Activated CD4-positive, alpha-beta T cell treated with anti-CD3 and anti-CD28 coated beads for 24 hours (primary cell): ENCODE results near the gene OR1E2.
"Not testable (repeated sequence)": the region's sequence is repeated elsewhere in the genome, so short reads cannot be mapped to it uniquely, and the experiment has no call there.

Experiments used
- DNase-seq, 2 donors: peaks; one replicate each; pipeline ENCODE4 v3.0.0-alpha.2; 2020; ENCODE audit warnings: low read depth in 2 of 2

The OR1E2 gene

GRCh38 chr17:3433741-3434140, at the start of gene OR1E2:
Gene OR1E2 (minus strand): TSS chr17:3433841. CDS start chr17:3433841, 0 bp downstream.
- no peak for DNase-seq

- no peak for DNase-seq
These were observed 49.2 kb upstream of the OR1E2 start for GRCh38 chr17:3482852-3483251.

GRCh38 chr17:3479988-3480387, 46.3 kb upstream of the OR1E2 start:
- no peak for DNase-seq

- DNase-seq, result no peak
These were observed 42.4 kb upstream of the OR1E2 start, which contains the start of gene ASPA for GRCh38 chr17:3475812-3476610. Gene ASPA (plus strand): TSS chr17:3475997. CDS start chr17:3476160, 163 bp downstream.

GRCh38 chr17:3475251-3475685, 41.6 kb upstream of the OR1E2 start:
- no peak for DNase-seq

GRCh38 chr17:3474212-3474611, 40.6 kb upstream of the OR1E2 start:
- DNase-seq, result no peak

GRCh38 chr17:3472137-3472536, 38.5 kb upstream of the OR1E2 start:
- DNase-seq, result no peak

GRCh38 chr17:3471599-3471998, 38.0 kb upstream of the OR1E2 start, which contains the start of gene SPATA22:
Gene SPATA22 (minus strand): TSS chr17:3471819. CDS start chr17:3469325, 2,494 bp downstream.
- DNase-seq, result no peak

- DNase-seq, result no peak
These were observed 35.9 kb upstream of the OR1E2 start for GRCh38 chr17:3469529-3469928.

- DNase-seq, result not testable (repeated sequence)
These were observed 32.7 kb upstream of the OR1E2 start for GRCh38 chr17:3466355-3466754.

- no peak for DNase-seq
These were observed 14.5 kb upstream of the OR1E2 start for GRCh38 chr17:3448059-3448665.

- no peak for DNase-seq
These were observed 14.0 kb upstream of the OR1E2 start for GRCh38 chr17:3447625-3448024.

- DNase-seq, result no peak
These were observed 6.8 kb upstream of the OR1E2 start for GRCh38 chr17:3440451-3440850.

- no peak for DNase-seq
These were observed 4.7 kb upstream of the OR1E2 start for GRCh38 chr17:3438368-3438767.

- DNase-seq, result not testable (repeated sequence)
These were observed 426 bp downstream of the OR1E2 start for GRCh38 chr17:3433215-3433614.

GRCh38 chr17:3418222-3418621, 15.4 kb downstream of the OR1E2 start:
- DNase-seq, result no peak

GRCh38 chr17:3415610-3416009, 18.0 kb downstream of the OR1E2 start:
- DNase-seq, result no peak

GRCh38 chr17:3412216-3412615, 21.4 kb downstream of the OR1E2 start:
- DNase-seq, result not testable (repeated sequence)

GRCh38 chr17:3411070-3411469, 22.6 kb downstream of the OR1E2 start, which contains the start of gene OR3A3:
Gene OR3A3 (plus strand): TSS chr17:3411370.
- no peak for DNase-seq

- DNase-seq, result not testable (repeated sequence)
These were observed 29.8 kb downstream of the OR1E2 start for GRCh38 chr17:3403856-3404255.

- DNase-seq, result no peak
These were observed 31.9 kb downstream of the OR1E2 start for GRCh38 chr17:3401786-3402185.

GRCh38 chr17:3400055-3400454, 33.6 kb downstream of the OR1E2 start:
- DNase-seq, result no peak

GRCh38 chr17:3398310-3398709, 35.3 kb downstream of the OR1E2 start, which contains the start of gene OR1E1:
Gene OR1E1 (minus strand): TSS chr17:3398410. CDS start chr17:3398410, 0 bp downstream.
- DNase-seq, result no peak
